GM18517 (cell line): ENCODE measurements around the gene OR1J1.

Source experiments
- ATAC-seq: cut with Tn5 transposase; IDR thresholded peaks from one replicate; pipeline ENCODE4 v1.9.1; 2021; ENCODE audit warnings: mild to moderate bottlenecking, moderate library complexity; ENCODE audit not compliant: unreplicated experiment

The OR1J1 gene, protein sequence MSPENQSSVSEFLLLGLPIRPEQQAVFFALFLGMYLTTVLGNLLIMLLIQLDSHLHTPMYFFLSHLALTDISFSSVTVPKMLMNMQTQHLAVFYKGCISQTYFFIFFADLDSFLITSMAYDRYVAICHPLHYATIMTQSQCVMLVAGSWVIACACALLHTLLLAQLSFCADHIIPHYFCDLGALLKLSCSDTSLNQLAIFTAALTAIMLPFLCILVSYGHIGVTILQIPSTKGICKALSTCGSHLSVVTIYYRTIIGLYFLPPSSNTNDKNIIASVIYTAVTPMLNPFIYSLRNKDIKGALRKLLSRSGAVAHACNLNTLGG

DNA sequence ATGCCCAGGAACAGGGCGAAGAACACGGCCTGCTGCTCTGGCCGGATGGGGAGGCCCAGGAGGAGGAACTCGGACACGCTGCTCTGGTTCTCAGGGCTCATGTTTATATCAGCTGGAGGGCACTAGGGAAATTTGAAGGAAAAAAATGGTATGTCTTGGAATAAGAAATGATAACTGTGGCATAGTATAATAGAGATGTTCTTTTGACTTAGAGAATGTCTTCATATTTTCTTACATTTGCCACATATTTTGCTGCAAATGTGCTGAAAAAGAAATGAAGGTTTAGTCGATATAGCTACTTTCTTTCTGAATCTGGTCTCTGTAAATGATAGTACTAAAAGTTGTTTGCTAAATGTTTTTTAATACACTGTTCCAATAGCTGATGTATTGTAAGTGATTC lies at the start of gene OR1J1:
Gene OR1J1 (minus strand): TSS at position 101 of the 400 bp plus-strand sequence. CDS start 0 bp downstream, at position 101.
- ATAC-seq, result no peak

DNA sequence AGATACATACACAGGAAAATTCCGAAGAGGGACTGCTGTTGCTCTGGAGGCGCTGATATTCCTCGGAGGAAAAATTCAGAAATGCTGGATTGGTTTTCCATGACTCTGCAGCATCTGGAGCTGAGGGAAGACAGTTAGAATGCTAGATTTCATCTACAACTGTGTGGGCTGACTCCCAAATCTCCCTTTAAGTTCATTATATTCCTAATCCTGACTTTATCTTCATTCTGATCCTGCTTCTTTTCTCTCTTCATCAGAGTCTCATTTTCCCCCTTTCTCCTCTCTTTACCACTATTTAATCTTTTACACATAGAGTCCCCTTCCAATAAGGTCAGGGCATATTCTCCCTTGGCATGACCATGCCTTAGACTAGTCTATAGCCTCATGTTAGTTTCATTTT lies 49.5 kb upstream of the OR1J1 start, which contains the start of gene OR1N1:
Gene OR1N1 (minus strand): TSS at position 101 of the 400 bp plus-strand sequence. CDS start 0 bp downstream, at position 101.
- ATAC-seq, result no peak

DNA sequence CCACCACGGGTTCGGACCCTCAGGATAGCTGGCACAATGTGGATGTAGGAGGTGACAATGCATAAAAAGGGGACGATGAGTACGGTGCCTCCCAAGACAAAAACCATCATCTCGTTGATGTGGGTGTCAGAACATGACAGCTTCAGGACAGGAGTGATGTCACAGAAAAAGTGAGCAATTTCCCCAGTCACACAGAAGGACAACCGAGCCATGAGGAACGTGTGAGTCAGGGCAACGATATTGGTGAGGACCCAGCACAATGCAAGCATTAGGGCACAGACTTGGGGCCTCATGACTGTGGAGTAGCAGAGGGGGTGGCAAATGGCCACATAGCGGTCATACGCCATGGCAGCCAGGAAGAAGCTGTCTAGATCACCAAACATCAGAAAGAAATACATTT lies 48.9 kb upstream of the OR1J1 start:
- ATAC-seq, result no peak

DNA sequence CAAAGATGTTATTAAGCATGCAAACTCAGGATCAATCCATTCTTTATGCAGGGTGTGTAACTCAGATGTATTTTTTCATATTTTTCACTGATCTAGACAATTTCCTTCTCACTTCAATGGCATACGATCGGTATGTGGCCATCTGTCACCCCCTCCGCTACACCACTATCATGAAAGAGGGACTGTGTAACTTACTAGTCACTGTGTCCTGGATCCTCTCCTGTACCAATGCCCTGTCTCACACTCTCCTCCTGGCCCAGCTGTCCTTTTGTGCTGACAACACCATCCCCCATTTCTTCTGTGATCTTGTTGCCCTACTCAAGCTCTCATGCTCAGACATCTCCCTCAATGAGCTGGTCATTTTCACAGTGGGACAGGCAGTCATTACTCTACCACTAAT lies 41.6 kb upstream of the OR1J1 start:
- no peak for ATAC-seq

DNA sequence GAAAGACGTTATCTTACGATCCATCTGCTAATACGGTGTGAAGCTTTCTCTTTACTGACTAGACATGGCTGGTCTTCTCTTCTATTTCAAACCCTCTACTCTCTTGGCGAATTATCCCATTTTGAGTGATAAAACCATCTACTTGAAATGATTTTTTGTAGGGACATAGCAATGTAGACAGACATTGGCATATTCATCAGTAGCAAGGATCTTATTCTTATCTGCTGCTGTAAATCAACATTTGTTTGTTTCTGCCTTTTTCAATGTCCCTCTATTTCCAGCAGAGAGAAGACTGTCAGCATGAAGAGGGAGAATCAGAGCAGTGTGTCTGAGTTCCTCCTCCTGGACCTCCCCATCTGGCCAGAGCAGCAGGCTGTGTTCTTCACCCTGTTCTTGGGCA lies 41.1 kb upstream of the OR1J1 start, which contains the start of gene OR1J4:
Gene OR1J4 (plus strand): TSS at position 301 of the 400 bp plus-strand sequence. CDS start 0 bp downstream, at position 301.
- no peak for ATAC-seq

DNA sequence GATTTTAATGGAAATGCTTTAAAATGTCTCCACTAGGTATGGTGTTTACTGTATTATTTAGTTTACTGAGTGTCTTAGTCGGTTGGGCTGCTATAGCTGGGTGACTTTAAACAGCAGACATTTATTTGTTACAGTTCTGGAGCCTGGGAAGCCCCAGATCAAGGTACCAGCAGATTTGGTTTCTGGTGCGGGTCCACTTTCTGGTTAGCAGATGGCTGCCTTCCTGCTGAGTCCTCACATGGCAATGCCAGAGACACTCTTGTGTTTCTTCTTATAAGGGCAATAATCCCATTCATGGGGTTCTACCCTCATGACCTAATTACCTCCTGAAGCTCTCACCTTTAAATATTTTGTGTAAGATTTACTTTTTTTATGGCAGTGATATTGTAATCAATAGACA lies 40.5 kb upstream of the OR1J1 start:
- no peak for ATAC-seq

DNA sequence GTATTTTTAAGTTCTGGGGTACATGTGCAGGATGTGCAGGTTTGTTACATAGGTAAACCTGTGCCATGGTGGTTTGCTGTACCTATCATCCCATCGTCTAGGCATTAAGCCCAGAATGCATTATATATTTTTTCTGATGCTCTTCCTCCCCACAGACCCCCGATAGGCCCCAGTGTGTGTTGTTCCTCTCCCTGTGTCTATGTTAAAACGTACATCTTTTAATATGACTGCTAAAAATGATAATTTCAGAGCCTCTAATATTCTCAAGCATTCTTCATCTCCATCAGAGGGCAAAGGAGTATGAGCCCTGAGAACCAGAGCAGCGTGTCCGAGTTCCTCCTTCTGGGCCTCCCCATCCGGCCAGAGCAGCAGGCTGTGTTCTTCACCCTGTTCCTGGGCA lies 32.8 kb upstream of the OR1J1 start, which contains the start of gene OR1J2:
Gene OR1J2 (plus strand): TSS at position 301 of the 400 bp plus-strand sequence. CDS start 0 bp downstream, at position 301.
- ATAC-seq, result no peak

DNA sequence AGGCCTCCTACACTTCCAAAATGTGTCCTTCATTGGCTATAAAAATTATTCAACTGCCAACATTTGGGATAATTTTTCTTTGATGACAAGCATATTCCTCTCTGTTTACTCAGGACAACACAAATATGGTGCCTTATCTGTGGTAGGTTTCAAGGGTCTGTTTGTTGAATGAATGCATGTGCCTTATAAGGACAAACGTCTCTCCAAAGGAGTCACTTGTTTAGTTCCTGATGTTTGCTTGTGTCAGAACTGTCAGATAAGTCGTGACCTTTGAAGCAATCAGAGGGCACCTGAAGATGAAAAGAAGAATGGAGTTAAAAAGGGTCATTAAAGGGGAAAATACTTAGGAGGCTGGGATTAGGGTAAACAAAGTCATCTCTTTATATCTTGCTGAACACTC lies 29.2 kb upstream of the OR1J1 start:
- ATAC-seq, result no peak

DNA sequence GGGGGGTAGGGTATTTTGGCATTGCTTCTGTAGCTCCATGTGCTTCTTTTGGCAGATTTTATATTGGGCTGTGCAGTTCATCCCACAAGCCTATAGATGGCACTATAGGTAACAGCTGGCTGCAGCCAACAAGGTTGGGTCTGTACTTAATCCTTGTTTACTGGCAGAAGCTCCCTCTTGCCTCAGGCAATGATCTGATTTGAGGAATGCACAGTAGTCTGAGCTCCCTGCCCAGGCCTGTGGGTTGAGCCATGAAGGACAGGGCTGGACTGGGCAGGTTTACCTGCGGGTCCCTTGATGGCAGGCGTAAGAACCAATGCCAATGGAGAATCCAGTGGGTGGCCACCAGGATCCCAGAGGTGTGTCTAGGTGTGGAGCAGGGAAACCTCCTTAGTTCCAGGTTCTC lies 21.2 kb upstream of the OR1J1 start:
- no peak for ATAC-seq

DNA sequence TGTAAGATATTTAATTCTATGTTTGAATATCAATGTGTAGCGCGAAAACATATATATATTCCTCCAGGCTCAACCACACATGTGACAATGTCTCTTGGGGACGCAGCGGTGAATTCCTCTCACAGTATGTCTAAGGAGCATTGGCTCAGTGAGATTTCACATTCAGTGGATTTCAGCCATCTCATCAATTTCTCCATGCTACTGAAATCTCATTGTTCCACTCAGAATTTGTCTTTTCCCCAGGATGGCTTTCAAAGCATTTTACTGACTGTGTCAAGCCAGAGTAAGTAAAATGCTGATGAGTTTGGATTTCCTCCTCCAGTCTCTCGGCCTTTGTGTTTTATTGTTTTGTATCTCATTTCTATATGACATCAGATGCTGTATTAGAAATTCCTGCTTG lies 1.3 kb upstream of the OR1J1 start:
- no peak for ATAC-seq

DNA sequence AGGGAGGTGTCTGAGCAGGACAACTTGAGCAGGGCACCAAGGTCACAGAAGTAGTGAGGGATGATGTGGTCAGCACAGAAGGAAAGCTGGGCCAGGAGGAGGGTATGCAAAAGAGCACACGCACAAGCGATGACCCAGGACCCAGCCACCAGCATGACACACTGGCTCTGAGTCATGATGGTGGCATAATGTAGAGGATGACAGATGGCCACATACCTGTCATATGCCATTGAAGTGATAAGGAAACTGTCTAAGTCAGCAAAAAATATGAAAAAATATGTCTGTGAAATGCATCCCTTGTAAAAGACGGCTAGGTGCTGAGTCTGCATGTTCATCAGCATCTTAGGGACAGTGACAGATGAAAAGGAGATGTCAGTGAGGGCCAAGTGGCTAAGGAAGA lies 380 bp downstream of the OR1J1 start:
- no peak for ATAC-seq

DNA sequence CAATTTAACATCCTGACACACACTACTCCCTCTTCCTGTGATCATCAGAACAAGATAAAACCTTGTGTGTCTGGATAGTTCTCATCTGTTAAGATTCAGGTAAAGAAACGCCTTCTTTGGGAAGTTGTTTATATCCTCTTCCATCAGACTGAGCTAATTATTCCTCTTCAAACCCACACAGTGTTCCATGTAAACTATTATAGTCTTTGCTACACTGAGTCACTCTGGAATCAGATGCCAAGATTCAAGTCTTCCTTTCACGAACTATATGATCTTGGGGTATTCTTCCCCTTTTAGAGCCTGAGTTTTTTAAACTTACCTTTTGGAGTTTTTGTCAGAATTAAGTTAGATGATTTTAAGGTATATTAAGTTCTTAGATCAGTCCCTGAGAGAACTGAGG lies 2.0 kb downstream of the OR1J1 start:
- ATAC-seq, result no peak

DNA sequence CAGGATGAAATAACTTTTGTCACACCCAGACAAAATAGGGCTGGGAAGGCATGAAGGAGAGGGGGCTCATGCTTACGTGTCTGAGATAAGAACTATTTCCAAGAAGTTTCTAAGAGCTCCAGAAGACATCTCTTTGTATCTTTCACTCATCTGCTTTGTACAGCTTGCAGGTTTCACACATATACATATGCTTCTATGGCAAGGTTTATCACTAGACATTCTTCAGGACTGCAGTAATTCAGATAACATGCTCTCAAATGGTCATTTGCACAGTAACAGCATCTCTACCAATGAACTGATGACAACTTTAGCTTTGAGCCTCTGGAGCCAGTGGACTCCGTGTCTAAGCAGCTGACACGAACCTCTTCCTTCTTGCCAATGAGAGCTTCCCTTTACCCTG lies 3.2 kb downstream of the OR1J1 start:
- no peak for ATAC-seq

DNA sequence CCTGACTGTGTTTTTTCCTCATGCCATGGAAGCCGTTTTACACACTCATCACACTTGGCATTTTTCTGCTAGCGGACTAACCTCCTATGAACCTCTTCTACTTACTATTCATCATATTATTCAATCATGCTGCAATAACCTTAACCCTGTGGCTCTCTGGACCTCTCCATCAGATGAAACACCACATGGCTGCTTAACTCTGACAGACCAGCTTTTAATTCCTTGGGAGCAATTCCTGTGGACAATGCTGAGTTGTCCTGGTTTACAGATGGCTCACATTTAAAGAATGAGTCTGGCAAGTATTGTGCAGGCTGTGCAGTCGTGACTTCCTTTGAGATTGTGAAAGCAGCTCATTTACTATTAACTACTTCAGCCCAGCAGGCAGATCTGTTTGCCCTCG lies 9.0 kb downstream of the OR1J1 start:
- no peak for ATAC-seq

DNA sequence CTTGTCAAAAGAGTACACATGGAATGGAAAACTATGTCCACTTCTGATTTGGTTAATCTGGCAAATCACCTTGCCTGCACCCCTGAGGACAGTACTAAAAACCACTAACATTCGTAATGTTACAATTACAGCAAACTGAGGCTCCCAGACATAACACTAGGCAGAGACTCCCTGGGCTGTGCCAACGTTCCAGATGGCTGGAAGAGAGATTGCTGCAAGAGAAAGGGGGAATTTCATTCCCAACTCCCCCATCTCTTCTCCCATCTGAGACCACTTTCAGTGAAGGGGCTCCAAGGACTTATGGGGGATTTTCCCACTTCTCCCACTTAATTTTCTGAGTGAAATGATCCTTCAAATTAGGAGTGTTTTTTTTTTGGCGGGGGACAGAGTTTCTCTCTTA lies 11.3 kb downstream of the OR1J1 start:
- ATAC-seq, result no peak

DNA sequence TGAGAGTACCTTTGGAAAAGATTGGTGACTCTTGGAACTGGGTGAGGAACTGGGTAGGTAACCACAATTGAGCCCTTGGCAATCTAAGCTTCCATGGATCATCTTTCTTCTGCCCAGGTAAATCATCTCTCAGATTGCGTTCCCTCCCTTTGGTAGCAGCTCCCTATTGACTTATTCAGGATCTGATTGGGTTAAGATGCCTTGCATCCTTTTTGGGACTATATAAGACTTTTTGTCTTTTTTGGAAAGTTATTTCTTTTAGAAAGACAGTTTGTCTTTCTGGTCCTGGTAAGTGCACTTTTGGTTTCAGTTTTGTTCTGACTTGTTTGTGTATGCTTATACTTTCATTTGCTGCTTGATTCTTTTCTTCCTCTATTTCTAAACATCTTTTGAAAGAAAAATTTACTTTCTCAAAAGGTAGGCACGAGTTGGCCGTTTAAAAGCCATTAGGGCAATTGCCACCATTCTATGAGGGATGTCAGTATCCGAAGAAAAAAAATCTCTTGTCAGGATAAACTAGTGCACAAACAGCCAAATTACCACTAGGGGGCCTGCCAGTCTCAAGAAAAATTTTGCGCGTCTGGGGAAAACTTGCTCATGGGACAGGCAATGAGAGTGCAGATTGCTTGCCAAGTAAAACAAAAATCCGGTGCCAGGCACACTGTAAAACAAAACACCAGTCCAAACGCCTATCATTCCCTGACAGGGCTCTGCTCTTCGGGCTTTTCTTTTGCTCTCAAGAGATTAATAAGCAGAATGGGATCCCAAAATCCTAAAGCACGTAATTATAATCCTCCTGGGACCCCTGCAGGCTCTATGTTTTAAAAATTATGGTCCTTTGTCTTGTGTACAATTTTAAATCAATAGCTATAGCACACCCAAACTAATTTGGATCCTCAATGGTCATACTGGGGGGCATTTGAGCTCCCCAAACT lies 12.8 kb downstream of the OR1J1 start:
- peak; percentile 73 for ATAC-seq

DNA sequence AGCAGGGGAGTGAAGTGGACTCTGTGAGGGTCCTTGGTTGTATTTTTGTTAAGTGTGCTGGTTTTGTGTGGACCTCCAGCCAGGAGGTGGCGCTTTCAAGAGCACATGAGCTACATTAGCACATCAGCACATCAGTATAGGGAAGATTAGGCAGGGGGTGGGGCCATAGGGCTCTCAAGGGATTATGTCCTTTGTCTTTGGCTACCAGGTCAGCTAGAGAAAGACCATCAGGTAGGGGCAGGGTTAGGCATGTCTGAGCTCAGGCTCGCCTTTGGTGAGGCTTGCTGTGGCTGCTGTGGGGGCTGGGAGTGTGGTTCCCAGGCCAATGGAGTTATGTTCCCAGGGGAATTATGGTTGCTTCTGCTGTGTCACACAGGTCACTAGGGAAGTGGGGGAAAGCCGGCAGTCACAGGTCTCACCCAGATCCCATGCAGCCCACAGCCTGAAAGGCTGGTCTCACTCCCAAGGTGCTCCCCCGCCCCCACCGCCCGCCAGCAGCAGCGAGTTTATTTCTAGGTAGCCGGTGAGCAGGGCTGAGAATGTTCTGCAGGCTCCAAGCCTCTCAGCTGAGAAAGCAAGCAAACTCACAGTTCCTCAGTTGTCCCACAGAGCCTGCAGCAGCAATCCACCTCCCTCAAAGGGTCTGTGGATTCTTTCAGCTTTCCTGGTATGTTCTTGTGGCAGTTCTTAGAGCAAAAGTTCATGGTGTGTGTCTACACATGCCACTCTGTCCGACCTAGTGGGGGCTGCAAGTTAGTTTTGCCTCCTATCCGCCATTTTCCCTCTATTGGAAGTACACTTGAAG lies 13.7 kb downstream of the OR1J1 start:
- ATAC-seq, result peak; percentile 82

DNA sequence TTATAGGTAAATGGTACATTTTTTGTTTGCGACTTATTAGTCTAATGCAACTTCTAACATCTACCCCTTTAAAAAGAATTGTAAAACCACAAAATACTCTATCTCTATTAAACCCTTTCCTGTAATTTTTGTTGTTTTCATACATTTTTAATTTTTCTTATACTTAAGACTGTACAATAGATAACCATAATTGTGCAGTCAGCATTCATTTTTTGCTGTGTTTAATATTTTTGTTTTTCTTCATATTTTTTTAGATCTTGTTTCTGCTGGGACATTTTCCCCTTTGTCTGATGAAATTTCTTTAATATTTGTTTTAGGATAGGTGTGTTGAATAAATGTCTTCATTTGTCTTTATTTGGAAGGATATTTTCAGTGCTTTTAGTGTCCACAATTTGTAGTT lies 19.9 kb downstream of the OR1J1 start:
- no peak for ATAC-seq

DNA sequence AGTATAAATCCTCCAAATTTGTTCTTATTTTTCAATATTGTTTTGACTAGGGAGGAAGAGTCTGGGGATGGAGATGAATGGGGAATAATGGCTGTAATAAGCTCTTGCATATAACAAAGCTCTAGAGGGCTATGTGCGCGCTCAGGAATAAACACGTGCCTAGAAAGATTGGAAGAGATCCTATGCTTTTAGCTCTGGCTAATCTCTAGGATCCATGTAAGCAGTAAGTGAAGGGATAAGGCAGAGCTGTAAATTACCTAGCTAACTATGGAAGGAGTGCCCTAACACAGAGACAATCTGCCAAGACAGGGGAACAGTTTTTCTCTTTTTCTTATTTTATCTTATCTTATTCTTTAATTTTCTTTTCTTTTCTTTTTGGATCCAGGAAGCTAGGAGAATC lies 21.6 kb downstream of the OR1J1 start:
- ATAC-seq, result no peak

DNA sequence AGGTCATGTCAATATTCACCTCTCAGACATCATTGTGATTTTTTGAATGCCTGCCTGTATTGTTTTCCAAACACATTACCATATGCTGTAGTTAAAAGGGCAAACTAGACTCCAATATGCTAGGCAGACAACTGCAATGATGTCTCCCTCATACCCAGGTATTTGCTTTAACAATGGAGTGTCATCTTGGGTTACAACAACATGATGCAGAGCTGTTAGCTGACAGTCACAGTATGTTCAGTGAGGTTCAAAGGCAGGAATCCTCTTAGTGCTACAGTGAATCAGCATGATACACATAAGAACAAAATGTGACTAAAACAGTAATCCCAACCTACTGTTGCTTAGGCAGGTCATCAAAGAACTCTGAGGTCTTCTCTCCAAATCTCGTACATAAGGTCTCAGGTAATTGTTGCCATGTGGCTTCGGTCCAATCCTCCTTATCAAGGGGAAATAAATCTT lies 24.0 kb downstream of the OR1J1 start:
- ATAC-seq, result no peak
